Dedifferentiated amniotic fluid mesenchymal stem cell (primary cell): ENCODE results near the gene SEMA3A.

Experiments used
- DNase-seq: peaks from one replicate; pipeline ENCODE4 v3.0.0-alpha.2; 2016; ENCODE audit errors: extremely low spot score

SEMA3A gene

DNA sequence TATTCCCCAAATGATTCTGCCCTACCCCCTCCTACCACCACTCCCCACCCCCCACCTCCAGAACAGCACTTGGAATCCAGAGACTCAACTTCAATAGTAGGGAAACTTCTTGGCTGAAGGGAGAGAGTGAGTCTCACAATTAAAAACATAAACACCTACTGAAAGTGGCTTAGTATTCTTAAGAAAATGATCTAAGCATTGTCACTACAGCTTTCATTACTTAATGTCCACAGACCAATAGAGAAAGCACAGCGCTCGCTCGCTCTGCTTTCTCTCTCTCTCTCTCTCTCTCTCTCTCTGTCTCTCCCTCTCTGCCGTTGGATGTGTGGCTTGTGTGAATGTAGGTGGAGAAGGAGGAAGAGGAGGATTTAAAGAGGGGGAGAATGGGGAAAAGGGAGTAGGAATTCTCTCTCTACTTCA is 1.5 kb upstream of the SEMA3A start:
- DNase-seq = no peak

- no peak for DNase-seq
These were observed 889 bp upstream of the SEMA3A start for GRCh38 chr7:84195295-84196060.

GRCh38 chr7:84193747-84194146 is 842 bp downstream of the SEMA3A start:
- no peak for DNase-seq

DNA sequence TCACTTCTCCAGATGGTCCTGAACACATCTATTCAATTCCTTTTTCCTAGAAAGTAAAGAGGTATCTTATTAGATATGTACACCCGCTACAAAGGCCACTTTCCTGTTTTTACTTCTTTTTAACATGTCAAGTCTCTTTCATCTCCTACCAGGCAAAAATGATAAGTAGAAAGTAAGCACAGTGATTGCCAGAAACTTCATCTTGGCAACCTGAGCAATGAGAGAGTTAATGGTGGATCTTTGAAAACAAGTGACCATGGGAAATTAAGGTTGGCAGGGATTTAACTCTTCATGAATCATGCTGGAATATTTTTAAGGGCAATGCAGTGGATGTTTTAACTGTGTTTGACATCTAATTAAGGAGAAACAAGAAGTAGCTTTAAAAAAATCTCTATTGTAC is 2.7 kb downstream of the SEMA3A start:
- DNase-seq = no peak

DNA sequence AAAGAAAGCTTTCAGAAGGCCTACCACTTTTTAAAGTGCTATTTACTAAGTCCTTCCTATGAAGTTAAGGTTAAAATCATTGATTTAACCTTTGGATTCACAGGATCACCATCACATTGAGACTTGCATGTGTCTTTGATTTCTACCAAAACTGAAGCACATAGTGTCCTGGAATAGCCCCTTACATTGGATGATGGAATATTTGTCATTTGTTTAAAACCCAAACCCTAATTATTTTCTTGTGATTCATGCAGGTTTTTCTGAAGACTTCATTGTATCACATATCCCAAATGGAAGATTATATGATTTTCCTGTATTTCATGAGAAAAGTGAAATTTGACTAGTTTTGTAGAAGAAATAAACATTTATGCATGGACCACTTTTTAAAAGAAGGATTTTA is 3.3 kb downstream of the SEMA3A start:
- no peak for DNase-seq

- no peak for DNase-seq
These were observed 4.4 kb downstream of the SEMA3A start for GRCh38 chr7:84190016-84190705.

- DNase-seq = no peak
These were observed 5.7 kb downstream of the SEMA3A start for GRCh38 chr7:84188786-84189405.

- no peak for DNase-seq
These were observed 6.6 kb downstream of the SEMA3A start for GRCh38 chr7:84187813-84188510.

DNA sequence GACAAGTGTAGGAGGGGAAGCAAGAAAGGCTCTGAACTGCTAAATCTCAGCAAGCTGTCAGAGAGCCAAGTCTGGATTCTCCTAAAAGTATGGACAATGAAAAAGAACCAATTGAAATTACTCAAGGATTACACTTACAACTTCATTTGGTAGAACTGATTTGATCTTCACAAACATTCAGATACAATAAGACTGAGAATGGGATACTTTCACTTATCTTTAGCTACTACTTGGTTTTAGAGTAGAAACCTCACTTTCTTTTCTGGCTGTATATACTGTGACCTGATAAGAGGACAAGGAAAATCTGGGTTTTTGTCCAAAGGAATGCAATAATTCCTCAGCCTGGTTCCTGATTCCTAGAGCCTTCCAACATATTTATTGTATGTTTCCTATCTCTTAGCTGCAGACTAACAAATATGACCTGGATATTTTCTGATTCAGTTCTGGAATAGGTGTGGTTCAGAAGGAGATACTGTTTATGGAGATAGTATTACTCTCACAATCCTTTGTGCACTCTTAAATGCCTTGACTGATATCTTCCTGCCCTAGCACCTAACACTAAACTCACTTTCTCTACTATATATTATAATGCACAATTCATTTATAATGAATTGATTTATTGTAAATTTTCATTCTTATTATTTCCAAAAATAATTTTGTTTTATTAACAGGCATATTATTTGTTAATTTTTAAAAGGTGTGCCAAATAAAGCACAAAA is 7.3 kb downstream of the SEMA3A start:
- no peak for DNase-seq

DNA sequence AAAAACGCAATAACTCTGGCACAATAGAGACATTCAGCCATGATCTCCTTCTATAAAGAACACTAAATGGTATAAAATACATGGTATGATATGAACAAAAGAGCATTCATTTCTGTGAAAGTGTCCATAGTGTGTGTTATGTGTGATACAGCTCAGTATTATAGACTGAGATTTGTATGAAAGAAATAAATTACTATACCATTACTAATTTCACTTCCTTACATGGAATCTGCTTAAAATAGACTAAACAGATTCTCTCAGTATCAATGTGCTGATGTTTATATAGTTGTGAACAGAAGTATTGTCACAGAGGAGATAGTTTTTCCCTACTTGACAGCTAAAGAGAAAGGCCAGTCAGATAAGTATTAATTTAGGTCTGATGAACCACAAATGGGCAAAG is 10.8 kb downstream of the SEMA3A start:
- no peak for DNase-seq

DNA sequence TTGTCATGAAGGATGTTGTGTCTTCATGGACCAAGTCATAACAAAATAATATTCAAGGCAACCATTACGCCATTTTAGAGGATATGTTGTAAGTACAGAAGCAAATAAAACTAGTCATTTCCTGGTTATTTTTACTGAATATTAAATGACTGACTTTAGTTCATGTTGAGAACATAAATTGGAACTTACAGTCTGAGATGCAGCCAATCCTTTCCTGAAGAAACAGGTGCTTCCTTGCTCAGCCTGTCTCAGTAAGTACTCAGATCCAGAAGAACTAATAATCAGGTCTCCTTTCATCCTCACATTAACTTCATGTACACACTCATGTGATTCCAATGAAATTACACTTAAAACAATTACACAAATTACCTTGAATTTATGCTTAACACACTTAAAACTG is 12.3 kb downstream of the SEMA3A start:
- no peak for DNase-seq

- DNase-seq = no peak
These were observed 13.0 kb downstream of the SEMA3A start for GRCh38 chr7:84181628-84182027.

DNA sequence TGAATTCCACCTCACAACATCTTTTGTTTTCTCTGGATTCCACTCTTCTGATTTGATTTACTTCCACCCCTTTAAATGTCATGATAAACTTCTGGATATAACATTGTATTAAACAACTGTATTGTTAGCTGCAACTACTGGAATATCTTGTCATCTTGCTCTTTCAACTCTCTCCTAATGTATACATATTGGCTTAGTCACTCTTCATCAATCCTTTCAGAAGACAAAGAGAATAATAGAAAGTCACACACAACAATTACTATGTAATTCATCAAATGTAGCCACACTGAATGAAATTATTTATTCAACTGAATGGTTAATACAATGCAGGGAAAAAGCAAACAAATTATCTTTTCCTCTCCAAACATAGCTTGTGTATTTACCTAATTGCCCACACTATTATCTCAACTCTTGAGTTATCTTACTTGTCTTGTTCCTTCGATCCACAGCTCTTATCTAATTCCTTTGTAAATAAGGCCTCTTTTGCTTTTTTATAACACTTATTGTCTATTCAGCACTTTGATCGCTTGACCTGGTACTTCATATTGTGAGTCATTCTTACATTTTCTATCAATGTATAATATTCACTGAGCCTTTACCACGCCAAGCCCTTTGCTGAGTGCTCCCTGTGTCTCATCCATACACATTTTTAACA is 16.7 kb downstream of the SEMA3A start:
- DNase-seq = no peak

DNA sequence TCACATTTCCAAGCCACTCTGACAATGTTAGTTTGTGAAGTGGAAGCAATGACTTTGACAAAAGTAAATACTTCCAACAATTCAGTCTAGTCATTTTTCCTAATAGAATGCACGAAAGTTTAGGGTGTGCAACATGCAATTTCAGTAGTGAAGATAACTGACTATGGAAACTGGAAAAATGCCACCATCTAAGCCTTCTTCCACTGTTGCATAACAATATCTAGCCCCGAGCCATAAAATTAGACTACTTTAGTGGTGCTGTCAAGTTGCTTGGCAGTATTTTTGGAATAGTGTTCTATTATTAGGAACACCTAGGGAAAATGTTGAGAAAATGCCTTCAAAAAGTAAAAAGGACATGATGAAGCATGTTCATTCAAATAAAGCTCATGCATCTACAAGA is 17.9 kb downstream of the SEMA3A start:
- DNase-seq = no peak

DNA sequence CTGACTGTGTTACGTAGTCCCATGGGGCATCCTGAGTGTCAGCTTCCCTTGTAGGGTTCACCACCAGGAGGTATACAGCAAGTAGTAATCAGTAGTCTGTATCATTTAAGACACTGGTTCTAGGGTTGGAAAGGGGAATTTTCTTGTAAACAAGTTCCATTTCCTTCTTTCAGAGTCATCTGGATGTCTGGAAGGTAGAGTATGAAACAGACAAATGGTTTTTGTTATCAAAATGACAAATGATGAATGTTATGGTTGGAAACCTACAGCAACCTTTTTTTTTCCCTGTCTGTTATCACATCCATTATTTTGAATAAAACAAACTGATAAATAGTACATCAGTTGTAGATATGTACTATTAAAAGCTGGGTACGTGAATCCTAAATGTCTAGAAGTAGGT is 19.1 kb downstream of the SEMA3A start:
- DNase-seq = no peak

DNA sequence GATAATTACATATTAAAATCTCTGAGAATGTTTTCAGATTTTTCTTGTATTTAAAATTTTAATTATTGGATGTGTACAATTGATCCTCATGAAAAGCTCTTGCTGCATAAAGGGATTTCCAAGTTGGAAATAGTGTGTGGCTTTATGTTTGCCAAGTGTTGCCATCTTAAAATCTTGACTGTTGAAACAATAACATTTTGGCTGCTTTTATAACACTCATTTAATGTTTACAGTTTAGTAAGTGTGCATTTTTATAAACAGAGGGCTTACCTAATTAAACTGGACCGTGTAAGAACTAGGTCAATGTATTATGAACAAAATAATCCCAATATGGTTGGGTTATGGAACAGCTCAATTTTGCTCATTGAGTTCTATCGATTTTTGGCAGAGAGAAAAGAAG is 23.9 kb downstream of the SEMA3A start:
- no peak for DNase-seq

GRCh38 chr7:84162584-84162983 is 32.0 kb downstream of the SEMA3A start:
- DNase-seq = no peak

- DNase-seq = no peak
These were observed 32.5 kb downstream of the SEMA3A start for GRCh38 chr7:84162125-84162524.

GRCh38 chr7:84161398-84161797 is 33.2 kb downstream of the SEMA3A start:
- no peak for DNase-seq

DNA sequence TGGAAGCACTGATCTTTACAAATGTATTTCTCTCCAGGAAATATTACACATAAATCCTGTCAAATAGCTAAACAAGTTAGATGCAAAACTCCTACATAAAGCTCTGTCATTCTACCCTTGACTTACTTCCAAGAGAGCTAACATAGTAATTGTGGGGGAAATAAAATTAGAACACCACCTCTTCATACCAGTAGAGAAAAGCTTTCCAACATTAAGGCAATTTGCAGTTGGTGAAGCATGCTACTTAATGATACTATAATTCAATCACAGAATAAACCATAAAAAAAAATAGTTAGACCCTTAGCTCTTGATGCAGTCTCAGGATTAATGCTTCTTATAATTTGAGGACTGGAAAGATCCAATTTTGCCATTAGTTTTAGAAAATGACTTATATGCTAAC is 35.2 kb downstream of the SEMA3A start:
- DNase-seq = no peak

GRCh38 chr7:84157171-84157570 is 37.4 kb downstream of the SEMA3A start:
- DNase-seq = no peak
